K562 (cell line): ENCODE data around the gene STRA6. TPM values are rescaled to one million over a fixed set of nuclear protein-coding genes. Genes with fewer than 3 reads are reported as not detected.

Experiments
- GABPB2 ChIP-seq: fragments of 250-450 bp; sonication (Bioruptor Pico); conservative IDR thresholded peaks from 2 replicates; pipeline ENCODE4 v1.5.1; 2021; ENCODE audit warnings: mild to moderate bottlenecking
- IRF9 ChIP-seq: fragments of 450-650 bp; IDR thresholded peaks from 2 replicates; pipeline ENCODE4 v1.6.1; 2016; ENCODE audit warnings: missing biosample characterization, missing genetic modification characterization
- PCBP1 ChIP-seq: fragments of 200-400 bp; formaldehyde crosslinking; IDR thresholded peaks from 2 replicates; pipeline ENCODE4 v1.6.1; 2018; ENCODE audit warnings: mild to moderate bottlenecking, low read depth, low read length; ENCODE audit not compliant: poor library complexity, severe bottlenecking
- RBM34 ChIP-seq: fragments of 200-400 bp; formaldehyde crosslinking; IDR thresholded peaks from 2 replicates; pipeline ENCODE4 v1.6.1; 2018; ENCODE audit warnings: low read length, borderline replicate concordance; ENCODE audit not compliant: insufficient read depth
- TBP ChIP-seq: optimal IDR thresholded peaks from 2 replicates; pipeline ENCODE3; 2011; ENCODE audit warnings: low read depth, low read length, improper control_type of control experiment
- ZNF407 ChIP-seq: fragments of 450-650 bp; IDR thresholded peaks from 2 replicates; pipeline ENCODE4 v1.6.1; 2016; ENCODE audit warnings: low read depth
- polyA plus RNA-seq, 8 experiments: library from polyadenylated mRNA; depleted of rRNA in 4 of 8; stranded (reverse) in 5 of 8; unstranded in 3 of 8; fragments of >200 nt; fragmentation: Nextera tagmentation in 2 of 8; fragmentation: Illumina TruSeq in 1 of 8; extraction: Ambion mirVana in 2 of 8; extraction: Trizol in 1 of 8; gene quantifications; 2 replicates each; pipeline versions ENCODE4 v1.2.1 to v1.2.3, GENCODE V29; 2011 to 2014; ENCODE audit warnings: inconsistent platforms in 1 of 8, missing spikeins in 1 of 8
- total RNA-seq, 7 experiments: library from RNA; depleted of rRNA in 6 of 7; stranded (reverse); fragments of >200 nt in 6 of 7; fragmentation: Illumina TruSeq in 2 of 7; extraction: Trizol in 2 of 7; gene quantifications; 2 replicates each; pipeline versions ENCODE4 v1.2.1 to v1.2.3, GENCODE V29; 2011 to 2021; ENCODE audit warnings: low replicate concordance in 1 of 7

The STRA6 gene
- total and polyA plus RNA-seq, 9 of the 15 experiments (the other 6 are each of a cell fraction or from before 2014, with no cell fraction given): 0.04 to 2.0 (median 0.43) TPM; not detected in 2

GRCh38 chr15:74212494-74212893 is 9.9 kb upstream of the STRA6 start (continued):
- no peak for TF ChIP-seq ZNF407
- TF ChIP-seq TBP: no peak
- TF ChIP-seq IRF9 (tag): no peak
- no peak for TF ChIP-seq GABPB2 (CRISPR knock-in tag)
- TF ChIP-seq PCBP1: no peak
- no peak for TF ChIP-seq RBM34
- TF ChIP-seq, all 486 proteins: peak for 0
